GM21717 (cell line): Measurements from ENCODE around the gene COL23A1.

Experiments used
- ATAC-seq: cut with Tn5 transposase; IDR thresholded peaks from one replicate; pipeline ENCODE4 v1.9.1; 2021; ENCODE audit warnings: mild to moderate bottlenecking, moderate library complexity; ENCODE audit not compliant: unreplicated experiment

Gene COL23A1

DNA sequence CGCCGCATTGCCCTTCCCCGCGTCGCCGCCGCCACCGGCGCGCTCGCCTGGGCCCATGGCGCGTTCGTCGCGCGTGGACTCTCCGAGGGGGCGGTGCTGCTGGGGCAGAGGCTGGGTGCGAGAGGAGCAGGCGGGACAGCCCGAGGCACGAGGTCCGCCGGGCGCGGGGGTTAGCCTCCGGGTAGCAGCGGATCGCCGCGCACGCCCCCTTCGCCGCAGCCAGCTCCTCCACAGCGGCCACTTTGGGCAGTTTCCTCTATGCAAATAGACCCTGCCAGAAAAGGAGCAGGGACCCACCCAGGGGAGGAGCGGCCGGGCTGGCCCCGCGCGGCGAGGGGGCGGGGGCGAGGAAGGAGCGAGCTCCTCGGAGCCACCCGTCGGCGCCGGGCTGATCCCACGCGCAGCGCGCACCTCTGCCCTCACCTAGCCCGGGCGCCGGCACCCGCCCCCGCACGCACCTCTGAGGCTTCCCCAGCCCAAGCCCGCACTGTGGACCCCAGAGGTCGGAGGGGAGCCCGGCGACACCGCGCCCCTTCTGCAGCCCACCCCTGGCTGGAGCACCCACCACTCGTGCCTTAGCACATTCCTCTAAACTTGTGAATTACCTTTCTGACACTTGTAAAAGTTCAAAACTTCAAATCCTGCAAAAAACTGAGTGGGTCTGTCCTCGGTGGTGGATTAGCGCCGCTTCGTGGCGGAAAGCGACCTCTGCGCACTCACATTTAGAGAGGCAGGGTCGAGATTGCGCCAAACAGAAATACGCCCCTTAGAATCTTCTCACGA is at the start of gene COL23A1:
COL23A1 (minus strand) TSS at position 253 of the 783 bp plus-strand sequence.
- ATAC-seq = no peak

DNA sequence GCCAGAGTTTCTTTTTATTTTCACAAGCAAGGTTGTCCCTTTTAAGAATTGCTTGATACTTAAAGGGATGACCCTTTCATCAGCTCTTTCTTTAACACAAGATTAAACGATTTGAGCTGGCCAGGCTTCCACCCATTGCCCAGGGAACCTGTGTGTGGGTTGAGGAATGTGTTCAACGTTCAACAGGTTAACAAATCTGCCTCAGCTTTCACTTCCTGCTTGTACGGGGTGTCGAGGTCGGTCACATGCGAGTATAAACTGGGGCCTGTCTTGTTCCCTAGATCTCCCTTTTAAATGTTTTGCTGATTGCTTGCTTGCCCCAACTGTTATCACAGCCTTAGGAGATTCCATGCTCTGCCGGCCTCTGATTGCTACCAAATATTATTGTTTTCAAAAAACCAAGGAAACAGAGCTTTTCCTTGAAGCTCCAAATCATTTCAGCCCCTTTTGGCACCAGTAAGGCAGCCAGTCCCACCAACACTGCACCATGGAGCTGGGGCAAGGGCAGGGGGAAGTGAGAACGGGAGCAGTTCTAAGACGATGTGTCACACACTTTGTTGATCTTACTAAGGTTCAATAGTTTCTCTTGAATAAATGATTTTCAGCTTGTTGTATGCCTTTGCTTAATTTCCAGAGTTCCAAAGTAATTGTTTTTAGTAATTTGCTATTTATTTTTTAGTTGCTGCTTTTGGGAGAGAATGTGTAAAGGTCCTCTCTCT is 47.3 kb upstream of the COL23A1 start:
- no peak for ATAC-seq

DNA sequence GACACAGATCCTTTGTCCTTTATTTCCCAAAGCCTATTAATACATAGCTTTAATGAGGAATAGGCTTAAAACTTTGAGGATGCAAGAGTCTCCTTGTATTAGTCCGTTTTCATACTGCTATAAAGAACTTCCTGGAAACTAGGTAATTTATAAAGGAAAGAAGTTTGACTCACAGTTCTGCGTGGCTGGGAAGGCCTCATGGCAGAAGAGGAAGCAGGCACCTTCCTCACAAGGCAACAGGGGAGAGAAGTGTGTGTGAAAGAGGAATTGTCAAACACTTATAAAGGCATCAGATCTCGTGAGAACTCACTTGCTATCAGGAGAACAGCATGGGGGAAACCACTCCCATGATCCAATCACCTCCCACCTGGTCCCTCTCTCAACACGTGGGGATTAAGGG is 42.1 kb upstream of the COL23A1 start:
- no peak for ATAC-seq

DNA sequence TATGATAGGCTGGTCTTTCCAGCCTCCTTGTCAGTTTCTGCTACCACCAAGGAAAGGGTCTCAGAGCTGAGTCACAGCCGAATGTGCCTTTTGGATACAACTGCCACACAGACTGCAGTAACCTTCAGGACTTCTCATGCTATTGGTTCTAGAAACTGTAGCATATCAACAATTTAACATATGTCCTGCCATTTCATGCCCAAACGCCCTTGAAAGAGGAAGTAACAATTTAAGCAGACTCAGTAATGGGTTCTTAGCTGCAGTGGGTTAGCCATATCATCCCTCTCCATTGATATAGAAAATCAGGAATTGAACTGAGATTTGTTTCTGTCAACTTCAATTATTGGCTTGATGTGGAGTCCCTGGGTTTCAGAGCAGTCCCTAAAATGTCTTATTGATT is 40.8 kb upstream of the COL23A1 start:
- no peak for ATAC-seq

GRCh38 chr5:178630475-178630930 is 40.3 kb upstream of the COL23A1 start:
- ATAC-seq = no peak

DNA sequence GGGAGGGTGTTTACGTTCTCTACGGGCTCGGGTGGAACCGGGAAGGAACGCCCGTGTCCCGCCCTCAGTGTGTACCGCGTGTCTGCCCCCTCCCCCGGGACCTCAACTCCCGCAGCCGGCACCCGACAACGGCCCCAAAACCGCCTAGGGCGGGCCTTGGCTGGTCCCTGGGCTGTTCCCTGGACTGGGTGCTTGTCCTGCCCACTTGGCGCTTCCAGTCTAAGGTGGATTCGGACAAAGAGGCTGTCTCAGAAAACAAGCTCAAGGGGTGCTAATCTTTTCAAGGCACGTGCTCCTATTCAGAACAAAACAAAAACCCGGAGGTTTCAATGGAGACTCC is 37.0 kb upstream of the COL23A1 start:
- ATAC-seq = no peak

DNA sequence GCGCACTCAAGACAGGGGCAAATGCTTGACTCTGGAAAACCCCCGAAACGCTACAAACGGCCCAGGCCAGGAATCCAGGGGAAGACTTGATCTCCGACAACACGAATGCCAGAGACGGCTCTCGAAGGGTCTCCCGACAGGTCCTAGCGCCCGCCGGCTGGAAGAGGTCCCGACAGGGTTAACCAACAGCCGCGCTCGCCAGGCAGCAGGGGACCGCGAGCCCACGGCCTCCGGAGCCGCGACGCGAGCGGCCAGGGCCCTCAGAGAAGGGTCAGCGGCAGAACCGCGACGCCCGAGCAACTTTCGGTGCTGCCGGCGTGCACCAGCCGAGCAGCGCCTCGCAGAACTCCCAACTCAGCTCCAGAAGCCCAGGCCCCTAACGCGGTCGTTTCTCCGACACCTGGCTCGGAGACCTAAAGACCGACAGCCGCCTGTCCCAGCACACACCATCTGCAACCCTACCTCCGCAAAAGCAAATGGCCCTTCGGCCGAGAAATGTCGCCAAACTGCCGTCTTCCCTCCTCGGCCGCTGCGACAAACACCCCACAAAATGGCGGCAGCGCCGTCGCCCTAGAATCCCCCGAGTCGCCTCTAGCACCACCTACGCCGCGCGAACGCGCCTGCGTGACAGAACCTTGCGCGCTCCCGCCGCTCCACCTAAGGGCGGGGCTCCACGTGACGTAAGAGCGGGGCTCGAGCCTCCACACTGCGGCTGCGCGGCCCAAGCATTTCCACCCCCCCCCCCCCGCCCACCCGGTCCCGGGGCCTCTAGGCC is 36.5 kb upstream of the COL23A1 start, which contains the start of gene CLK4:
CLK4 (minus strand) TSS at position 567 of the 775 bp plus-strand sequence. CDS start 3,634 bp downstream, outside the sequence.
- peak; percentile 82 for ATAC-seq

GRCh38 chr5:178625679-178626483 is 35.7 kb upstream of the COL23A1 start:
- peak; percentile 17 for ATAC-seq

- no peak for ATAC-seq
Observed at GRCh38 chr5:178624631-178625546, 34.7 kb upstream of the COL23A1 start.

- ATAC-seq = no peak
Observed at GRCh38 chr5:178622679-178623247, 32.6 kb upstream of the COL23A1 start.

- no peak for ATAC-seq
Observed at GRCh38 chr5:178619390-178619789, 29.2 kb upstream of the COL23A1 start.

GRCh38 chr5:178612299-178612698 is 22.1 kb upstream of the COL23A1 start:
- no peak for ATAC-seq

- no peak for ATAC-seq
Observed at GRCh38 chr5:178606269-178606668, 16.1 kb upstream of the COL23A1 start.

DNA sequence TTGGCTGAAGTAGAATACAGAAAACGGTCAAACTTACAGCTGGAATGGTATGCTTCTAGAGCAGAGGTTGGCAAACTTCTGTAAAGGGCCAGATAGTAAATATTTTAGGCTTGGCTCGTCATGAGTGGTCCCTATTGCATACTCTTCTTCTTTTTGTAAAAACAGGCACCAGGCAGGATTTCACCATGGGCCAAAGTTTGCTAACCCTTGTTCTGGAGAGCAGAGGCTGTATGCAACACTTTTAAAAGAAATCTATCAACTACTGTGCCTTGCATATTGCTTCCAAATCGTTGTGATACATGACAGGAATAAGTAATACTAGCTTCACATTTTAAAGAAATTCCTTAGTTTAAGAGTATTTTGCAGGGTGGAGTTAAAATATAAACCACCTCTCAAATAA is 15.6 kb upstream of the COL23A1 start:
- ATAC-seq = no peak

DNA sequence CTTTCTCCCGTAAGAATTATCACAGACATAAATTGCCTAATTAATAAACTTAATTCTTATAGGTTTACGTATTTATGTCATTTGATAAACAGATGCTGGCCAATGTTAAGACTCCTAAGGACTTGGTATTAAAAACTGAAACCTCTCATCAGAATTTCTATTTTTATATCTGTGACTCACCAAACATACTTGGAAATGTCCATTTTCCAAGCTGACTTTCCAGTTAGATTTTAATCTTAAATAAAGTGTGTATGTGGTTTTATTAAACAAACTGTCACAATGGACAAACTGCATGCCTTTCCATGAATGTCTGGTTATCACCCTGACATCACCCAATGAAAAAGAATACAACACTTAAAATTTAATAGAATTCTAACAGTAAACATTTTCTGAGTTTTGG is 12.6 kb upstream of the COL23A1 start:
- no peak for ATAC-seq

DNA sequence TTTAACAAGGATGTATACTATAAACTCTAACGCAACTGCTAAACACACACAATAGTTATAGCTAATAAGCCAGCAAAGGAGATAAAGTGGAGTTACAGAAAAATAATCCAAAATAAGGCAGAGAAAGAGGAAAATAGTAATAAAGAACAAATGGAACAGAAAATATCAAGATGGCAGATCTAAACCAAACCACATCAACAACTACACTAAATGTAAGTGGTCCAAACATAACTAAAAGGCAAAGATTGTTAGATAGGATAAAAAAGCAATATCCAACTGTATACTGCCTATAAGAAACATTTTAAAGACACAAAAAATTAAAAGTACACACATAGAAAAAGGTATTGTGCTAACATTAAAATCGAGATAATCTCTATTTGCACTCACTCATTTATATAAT is 5.6 kb upstream of the COL23A1 start:
- ATAC-seq = no peak

DNA sequence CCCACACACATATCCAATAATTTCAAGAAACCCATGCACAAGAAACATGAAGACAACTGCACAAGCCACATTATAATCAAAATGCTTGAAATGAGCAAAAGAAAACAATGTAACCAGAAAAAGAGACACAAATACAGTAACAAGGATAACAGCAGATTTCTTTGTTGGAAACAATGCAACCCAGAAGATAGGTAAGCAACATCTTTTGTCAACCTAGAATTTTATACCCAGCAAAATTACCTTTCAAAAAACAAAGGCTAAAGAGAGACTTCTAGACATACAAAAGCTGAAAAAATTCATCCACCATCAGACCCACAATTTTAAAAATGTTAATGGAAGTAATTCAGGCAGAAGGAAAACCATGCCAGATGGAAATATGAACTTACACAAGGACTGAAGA is 5.0 kb upstream of the COL23A1 start:
- no peak for ATAC-seq

GRCh38 chr5:178590924-178591423 is 781 bp upstream of the COL23A1 start:
- no peak for ATAC-seq
